K562 (cell line): ENCODE data around the gene MT1M. TPM values are rescaled to one million over a fixed set of nuclear protein-coding genes. Genes with fewer than 3 reads are reported as not detected.

Experiments
- ATF1 ChIP-seq, 2 experiments: fragments of 450-650 bp in 1 of 2; IDR thresholded peaks; 2 replicates each; pipeline ENCODE4 v1.6.1; 2016; ENCODE audit warnings: missing compliant biosample characterization in 1 of 2, missing genetic modification characterization in 1 of 2
- ATF3 ChIP-seq, 2 experiments: fragments of 450-650 bp in 1 of 2; sonication (generic) in 1 of 2; formaldehyde crosslinking in 1 of 2; IDR thresholded peaks in 1 of 2; conservative IDR thresholded peaks in 1 of 2; 2 replicates each; pipeline versions ENCODE4 v1.6.1 to v1.8.1; 2016 to 2023; ENCODE audit warnings: mild to moderate bottlenecking in 2 of 2, moderate library complexity in 2 of 2, inconsistent platforms in 1 of 2, missing genetic modification reagents in 1 of 2
- CCNT2 ChIP-seq: IDR thresholded peaks from 2 replicates; pipeline ENCODE4 v1.6.1; 2011; ENCODE audit warnings: borderline replicate concordance, low read depth, mild to moderate bottlenecking, moderate library complexity, mixed read lengths, low read length; ENCODE audit not compliant: insufficient read length; ENCODE audit errors: extremely low read depth
- CREM ChIP-seq: IDR thresholded peaks from 2 replicates; pipeline ENCODE4 v1.6.1; 2014; ENCODE audit warnings: antibody characterized with exemption, low read depth
- DMBX1 ChIP-seq: fragments of 250-450 bp; sonication (Bioruptor Pico); IDR thresholded peaks from 2 replicates; pipeline ENCODE4 v1.8.0; 2022; ENCODE audit warnings: inconsistent platforms, mild to moderate bottlenecking, moderate library complexity, borderline replicate concordance
- HMG20A ChIP-seq: fragments of 450-650 bp; formaldehyde crosslinking; conservative IDR thresholded peaks from 2 replicates; pipeline ENCODE4 v1.4.0; 2020; ENCODE audit warnings: mild to moderate bottlenecking, mixed read lengths
- HNRNPLL ChIP-seq: fragments of 200-400 bp; formaldehyde crosslinking; IDR thresholded peaks from 2 replicates; pipeline ENCODE4 v1.6.1; 2017; ENCODE audit warnings: low read length, low read depth, mild to moderate bottlenecking; ENCODE audit not compliant: poor library complexity, severe bottlenecking
- POLR2A ChIP-seq: fragments of 450-650 bp; conservative IDR thresholded peaks from 2 replicates; pipeline ENCODE4 v1.6.1; 2016
- POLR2AphosphoS5 ChIP-seq: IDR thresholded peaks from 2 replicates; pipeline ENCODE4 v1.6.1; 2011; ENCODE audit warnings: mild to moderate bottlenecking, low read depth, low read length, moderate library complexity; ENCODE audit not compliant: control insufficient read depth, insufficient read depth
- RB1 ChIP-seq: fragments of 450-650 bp; IDR thresholded peaks from 2 replicates; pipeline ENCODE4 v1.6.1; 2017; ENCODE audit warnings: low read depth, mild to moderate bottlenecking
- SIN3A ChIP-seq, 2 experiments: fragments of 150-350 bp in 1 of 2; IDR thresholded peaks; 2 replicates each; pipeline ENCODE4 v1.6.1; 2011 to 2016; ENCODE audit warnings: borderline replicate concordance in 2 of 2, low read depth in 2 of 2, low read length in 2 of 2, mild to moderate bottlenecking in 2 of 2, moderate library complexity in 2 of 2; ENCODE audit not compliant: control insufficient read depth in 1 of 2
- SLC30A9 ChIP-seq: fragments of 250-450 bp; sonication (Bioruptor Pico); IDR thresholded peaks from 2 replicates; pipeline ENCODE4 v1.8.0; 2022; ENCODE audit warnings: mild to moderate bottlenecking, moderate library complexity
- TFAP4 ChIP-seq: sonication (generic); formaldehyde crosslinking; IDR thresholded peaks from 2 replicates; pipeline ENCODE4 v1.8.0; 2022; ENCODE audit warnings: missing genetic modification reagents, mild to moderate bottlenecking, moderate library complexity, borderline replicate concordance
- ZC3H4 ChIP-seq: sonication (generic); formaldehyde crosslinking; IDR thresholded peaks from 2 replicates; pipeline ENCODE4 v1.9.0; 2021; ENCODE audit warnings: missing genetic modification reagents, borderline replicate concordance
- ZFP1 ChIP-seq: fragments of 450-650 bp; formaldehyde crosslinking; IDR thresholded peaks from 2 replicates; pipeline ENCODE4 v1.4.0; 2020; ENCODE audit warnings: mild to moderate bottlenecking, mixed read lengths
- ZNF146 ChIP-seq: IDR thresholded peaks from one replicate; pipeline ENCODE4 v1.6.1; 2018; ENCODE audit warnings: missing compliant biosample characterization; ENCODE audit not compliant: unreplicated experiment
- ZNF197 ChIP-seq: fragments of 200-800 bp; sonication (Bioruptor generic); IDR thresholded peaks from 2 replicates; pipeline ENCODE4 v1.6.1; 2016; ENCODE audit warnings: low read depth, missing genetic modification characterization, missing compliant biosample characterization
- ZNF316 ChIP-seq: fragments of 450-650 bp; IDR thresholded peaks from 2 replicates; pipeline ENCODE4 v1.6.1; 2016
- ZNF408 ChIP-seq: fragments of 250-450 bp; sonication (Bioruptor Pico); IDR thresholded peaks from 2 replicates; pipeline ENCODE4 v1.4.0; 2020; ENCODE audit warnings: low read depth, mild to moderate bottlenecking, moderate library complexity
- ZNF639 ChIP-seq, 2 experiments: fragments of 200-800 bp in 1 of 2; sonication (Bioruptor generic) in 1 of 2; sonication (generic) in 1 of 2; formaldehyde crosslinking in 1 of 2; IDR thresholded peaks in 1 of 2; conservative IDR thresholded peaks in 1 of 2; 2 replicates each; pipeline versions ENCODE4 v1.5.0 to v1.6.1; 2016 to 2020; ENCODE audit warnings: missing compliant biosample characterization in 1 of 2, missing genetic modification characterization in 1 of 2, missing genetic modification reagents in 1 of 2
- polyA plus RNA-seq, 8 experiments: library from polyadenylated mRNA; depleted of rRNA in 4 of 8; stranded (reverse) in 5 of 8; unstranded in 3 of 8; fragments of >200 nt; fragmentation: Nextera tagmentation in 2 of 8; fragmentation: Illumina TruSeq in 1 of 8; extraction: Ambion mirVana in 2 of 8; extraction: Trizol in 1 of 8; gene quantifications; 2 replicates each; pipeline versions ENCODE4 v1.2.1 to v1.2.3, GENCODE V29; 2011 to 2014; ENCODE audit warnings: inconsistent platforms in 1 of 8, missing spikeins in 1 of 8
- total RNA-seq, 7 experiments: library from RNA; depleted of rRNA in 6 of 7; stranded (reverse); fragments of >200 nt in 6 of 7; fragmentation: Illumina TruSeq in 2 of 7; extraction: Trizol in 2 of 7; gene quantifications; 2 replicates each; pipeline versions ENCODE4 v1.2.1 to v1.2.3, GENCODE V29; 2011 to 2021; ENCODE audit warnings: low replicate concordance in 1 of 7
- TF ChIP-seq, protein P1 (sequence below): conservative IDR thresholded peaks from 2 replicates; pipeline ENCODE4 v1.6.1; 2011; ENCODE audit warnings: low read depth, mild to moderate bottlenecking, low read length; ENCODE audit not compliant: control insufficient read depth

MT1M gene
- total and polyA plus RNA-seq, 9 of the 15 experiments (the other 6 are each of a cell fraction or from before 2014, with no cell fraction given): not detected

DNA sequence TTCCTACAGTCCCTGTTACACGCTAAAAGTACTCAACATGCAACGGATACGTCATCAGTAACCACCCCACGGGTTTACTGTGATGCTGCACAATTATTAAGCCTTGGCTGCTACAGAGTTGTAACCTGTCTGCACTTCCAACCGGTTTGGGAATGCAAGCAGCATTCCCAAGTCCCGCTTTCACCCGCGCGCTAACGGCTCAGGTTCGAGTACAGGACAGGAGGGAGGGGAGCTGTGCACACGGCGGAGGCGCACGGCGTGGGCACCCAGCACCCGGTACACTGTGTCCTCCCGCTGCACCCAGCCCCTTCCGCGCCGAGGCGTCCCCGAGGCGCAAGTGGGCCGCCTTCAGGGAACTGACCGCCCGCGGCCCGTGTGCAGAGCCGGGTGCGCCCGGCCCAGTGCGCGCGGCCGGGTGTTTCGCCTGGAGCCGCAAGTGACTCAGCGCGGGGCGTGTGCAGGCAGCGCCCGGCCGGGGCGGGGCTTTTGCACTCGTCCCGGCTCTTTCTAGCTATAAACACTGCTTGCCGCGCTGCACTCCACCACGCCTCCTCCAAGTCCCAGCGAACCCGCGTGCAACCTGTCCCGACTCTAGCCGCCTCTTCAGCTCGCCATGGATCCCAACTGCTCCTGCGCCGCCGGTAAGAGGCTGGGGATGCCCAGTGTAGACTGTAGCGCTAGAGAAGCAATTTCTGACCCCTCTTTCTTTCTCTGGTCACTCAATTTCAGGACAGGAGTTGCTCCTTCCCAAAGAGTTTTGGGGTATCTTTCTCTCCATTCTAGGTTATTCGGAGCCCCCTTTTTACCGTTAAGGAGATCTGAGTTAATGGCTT is 24.2 kb upstream of the MT1M start, which contains the start of gene MT2A (continued):
- TF ChIP-seq ZC3H4 (CRISPR knock-in tag) (no peak), ZNF639 (CRISPR knock-in tag; conservative IDR thresholded peaks at IDR 0.05 in 1 of 2, IDR thresholded peaks at IDR 0.05 in 1 of 2) (0 out of 4 replicates have a peak, but pooled peaks of 1 of the 2 experiments have one; percentile 42), ZNF408 (CRISPR knock-in tag) (no peak), HNRNPLL (peak; percentile 41), ZFP1 (no peak), CREM (peak; percentile 46; the same call in 1 of the 2 replicates), POLR2A (peak; percentile 82), DMBX1 (0 out of 2 replicates have a peak, but pooled peaks have one; percentile 37), TFAP4 (CRISPR knock-in tag) (peak; percentile 73; the same call in 1 of the 2 replicates), ZNF316 (peak; percentile 55), ATF3 (IDR thresholded peaks at IDR 0.05) (peak; percentile 74), ATF3 (CRISPR knock-in tag; conservative IDR thresholded peaks at IDR 0.05) (peak; percentile 38; the same call in 1 of the 2 replicates), SIN3A (IDR thresholded peaks at IDR 0.05; ENCODE audit: borderline replicate concordance in 2 of 2, control insufficient read depth in 1 of 2, low read depth in 2 of 2, low read length in 2 of 2) (peak in 1 of 2 experiments; percentile 55; a peak in 1 of 4 replicates), RB1 (peak; percentile 89), CCNT2 (peak; percentile 89), ZNF146 (CRISPR knock-in tag) (no peak), ATF1 (CRISPR knock-in tag; IDR thresholded peaks at IDR 0.05) (no peak), ATF1 (tag; IDR thresholded peaks at IDR 0.05) (peak; percentile 54; the same call in 1 of the 2 replicates), HMG20A (CRISPR knock-in tag) (no peak), ZNF197 (CRISPR knock-in tag) (0 out of 2 replicates have a peak, but pooled peaks have one; percentile 64), POLR2AphosphoS5 (peak; percentile 39), SLC30A9 (CRISPR knock-in tag) (no peak)
- TF ChIP-seq, protein P1, sequence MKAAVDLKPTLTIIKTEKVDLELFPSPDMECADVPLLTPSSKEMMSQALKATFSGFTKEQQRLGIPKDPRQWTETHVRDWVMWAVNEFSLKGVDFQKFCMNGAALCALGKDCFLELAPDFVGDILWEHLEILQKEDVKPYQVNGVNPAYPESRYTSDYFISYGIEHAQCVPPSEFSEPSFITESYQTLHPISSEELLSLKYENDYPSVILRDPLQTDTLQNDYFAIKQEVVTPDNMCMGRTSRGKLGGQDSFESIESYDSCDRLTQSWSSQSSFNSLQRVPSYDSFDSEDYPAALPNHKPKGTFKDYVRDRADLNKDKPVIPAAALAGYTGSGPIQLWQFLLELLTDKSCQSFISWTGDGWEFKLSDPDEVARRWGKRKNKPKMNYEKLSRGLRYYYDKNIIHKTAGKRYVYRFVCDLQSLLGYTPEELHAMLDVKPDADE: 0 out of 2 replicates have a peak, but pooled peaks have one; percentile 39
